ENCODE measurements around the gene CYP4B1. TPM values are rescaled to one million over a fixed set of nuclear protein-coding genes. Genes with fewer than 3 reads are reported as not detected.
"Not testable (repeated sequence)": the region's sequence is repeated elsewhere in the genome, so short reads cannot be mapped to it uniquely, and the experiment has no call there.

CYP4B1 gene
- total RNA-seq (10 to 100 TPM in 4 of 9 donors, 1 to 10 TPM in 3, under 1 TPM in 2; 0.22 to 15.1 (median 7.2) TPM), polyA plus RNA-seq (10 to 100 TPM in 1 of 3 donors, 1 to 10 TPM in 2; 3.4 to 12.7 (median 3.6) TPM)
- long read RNA-seq, donor 1, partial matches to known transcripts: 0 of 1 reads
- long read RNA-seq, donor 1, other reads (novel, unspliced or antisense): 0 of 1 reads
- long read RNA-seq, donor 2: 0 reads
- long read RNA-seq, donor 3: 0 reads
- long read RNA-seq, donor 4, partial matches to known transcripts: 0 of 3 reads
- long read RNA-seq, donor 4, other reads (novel, unspliced or antisense): 2 of 3 reads
- long read RNA-seq, donor 5: 0 reads
- long read RNA-seq, donor 6, partial matches to known transcripts: 0 of 3 reads
- long read RNA-seq, donor 6, other reads (novel, unspliced or antisense): 1 of 3 reads
- long read RNA-seq, donor 7: 0 reads
- long read RNA-seq, donor 8: 0 reads
- long read RNA-seq, donor 9: 0 reads
- long read RNA-seq, donor 10: 0 reads

GRCh38 chr1:46798810-46799209, at the start of gene CYP4B1:
TSS of gene CYP4B1 (plus strand) at chr1:46799046. CDS start at chr1:46799082, 36 bp downstream.
- Histone ChIP-seq H3K4me1 (replicated peaks in 1 of 2) (no peaks in the 10 kb centered on the region), H3K27me3 (no peaks in the 10 kb centered on the region), H3K9me3 (replicated peaks in 1 of 3) (no peaks in the 10 kb centered on the region), H3K27ac (peak within 1 kb of the TSS in 1 of 5 donors; percentile 69), H3K4me3 (peak within 1 kb of the TSS in 1 of 4 donors; percentile 30), H3K36me3 (replicated peaks in 1 of 2) (no peaks in the 10 kb centered on the region)
- WGBS, 4 donors: 41 to 59% (median 52%) methylated on average over 4 of the region's 4 CpGs
- peak in 1 of 2 donors; percentile 17 for TF ChIP-seq POLR2A (IDR thresholded peaks at IDR 0.05)
- TF ChIP-seq, protein P1, sequence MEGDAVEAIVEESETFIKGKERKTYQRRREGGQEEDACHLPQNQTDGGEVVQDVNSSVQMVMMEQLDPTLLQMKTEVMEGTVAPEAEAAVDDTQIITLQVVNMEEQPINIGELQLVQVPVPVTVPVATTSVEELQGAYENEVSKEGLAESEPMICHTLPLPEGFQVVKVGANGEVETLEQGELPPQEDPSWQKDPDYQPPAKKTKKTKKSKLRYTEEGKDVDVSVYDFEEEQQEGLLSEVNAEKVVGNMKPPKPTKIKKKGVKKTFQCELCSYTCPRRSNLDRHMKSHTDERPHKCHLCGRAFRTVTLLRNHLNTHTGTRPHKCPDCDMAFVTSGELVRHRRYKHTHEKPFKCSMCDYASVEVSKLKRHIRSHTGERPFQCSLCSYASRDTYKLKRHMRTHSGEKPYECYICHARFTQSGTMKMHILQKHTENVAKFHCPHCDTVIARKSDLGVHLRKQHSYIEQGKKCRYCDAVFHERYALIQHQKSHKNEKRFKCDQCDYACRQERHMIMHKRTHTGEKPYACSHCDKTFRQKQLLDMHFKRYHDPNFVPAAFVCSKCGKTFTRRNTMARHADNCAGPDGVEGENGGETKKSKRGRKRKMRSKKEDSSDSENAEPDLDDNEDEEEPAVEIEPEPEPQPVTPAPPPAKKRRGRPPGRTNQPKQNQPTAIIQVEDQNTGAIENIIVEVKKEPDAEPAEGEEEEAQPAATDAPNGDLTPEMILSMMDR (IDR thresholded peaks at IDR 0.05): no peak
- intact Hi-C loops (cut with DNase I): no loop called here
- DNase-seq: peak; percentile 31 to 74 (median 67)

DNA sequence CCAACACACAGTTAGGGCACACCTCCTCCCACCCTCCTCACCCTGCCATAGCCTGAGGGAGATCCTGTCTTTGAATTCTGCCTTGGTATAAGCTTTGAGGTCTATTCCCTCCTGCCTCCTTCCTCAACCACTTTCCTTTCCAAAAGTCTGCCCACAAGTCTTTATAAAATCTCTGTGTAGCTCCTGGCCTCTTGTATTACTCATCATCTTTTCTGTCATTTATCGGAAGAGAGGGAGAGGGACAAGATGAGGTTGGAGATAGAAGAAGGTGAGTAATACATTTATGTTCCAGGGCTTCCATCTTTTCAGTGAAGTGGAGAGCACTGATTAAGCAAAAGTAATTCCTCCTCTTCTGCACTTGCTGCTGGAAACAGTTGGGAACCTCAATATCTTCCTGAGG, 49.4 kb upstream of the CYP4B1 start:
- WGBS, 4 donors: 35 to 55% (median 49%) methylated on average over 1 of the region's 1 CpG
- TF ChIP-seq, protein P1 (IDR thresholded peaks at IDR 0.05): no peak
- TF ChIP-seq POLR2A (IDR thresholded peaks at IDR 0.05): no peak
- Histone ChIP-seq H3K27ac (no peak overlapping the region), H3K27me3 (no peaks in the 10 kb centered on the region), H3K4me3 (no peak overlapping the region), H3K9me3 (replicated peaks in 1 of 3) (no peaks in the 10 kb centered on the region), H3K36me3 (replicated peaks in 1 of 2) (no peaks in the 10 kb centered on the region), H3K4me1 (replicated peaks in 1 of 2) (peaks cover 0 to 5% of the 10 kb centered on the region in 2 donors)
- intact Hi-C loops (cut with DNase I): loop anchor here in 1 of 2 donors (5.0 kb wide), 1 partner anchor 243 kb away; no protein-coding TSS in a partner anchor
- no peak for DNase-seq

- DNase-seq: no peak
- no peak overlapping the region for H3K4me3 ChIP-seq
- no peaks in the 10 kb centered on the region for H3K27me3 ChIP-seq
- H3K27ac ChIP-seq: no peak overlapping the region
- no peak for TF ChIP-seq POLR2A (IDR thresholded peaks at IDR 0.05)
- TF ChIP-seq, protein P1 (IDR thresholded peaks at IDR 0.05): no peak
- H3K36me3 ChIP-seq (replicated peaks in 1 of 2): no peaks in the 10 kb centered on the region
- WGBS, 4 donors: 39 to 47% (median 44%) methylated on average over 7 of the region's 7 CpGs
- no peaks in the 10 kb centered on the region for H3K9me3 ChIP-seq (replicated peaks in 1 of 3)
- H3K4me1 ChIP-seq (replicated peaks in 1 of 2): peaks cover 0 to 5% of the 10 kb centered on the region in 2 donors
- intact Hi-C loops (cut with DNase I): loop anchor here in 1 of 2 donors (5.0 kb wide), 1 partner anchor 242 kb away; no protein-coding TSS in a partner anchor
Measured at GRCh38 chr1:46749921-46750404, 48.9 kb upstream of the CYP4B1 start.

- TF ChIP-seq POLR2A (IDR thresholded peaks at IDR 0.05): no peak
- TF ChIP-seq, protein P1 (IDR thresholded peaks at IDR 0.05): no peak
- Histone ChIP-seq H3K4me3 (no peak overlapping the region), H3K36me3 (replicated peaks in 1 of 2) (no peaks in the 10 kb centered on the region), H3K9me3 (replicated peaks in 1 of 3) (no peaks in the 10 kb centered on the region), H3K4me1 (replicated peaks in 1 of 2) (peaks cover 0 to 5% of the 10 kb centered on the region in 2 donors), H3K27me3 (no peaks in the 10 kb centered on the region), H3K27ac (no peak overlapping the region)
- intact Hi-C loops (cut with DNase I): no loop called here
- 31 to 67% (median 58%) methylated on average over 1 of the region's 1 CpG for WGBS, 4 donors
- DNase-seq: no peak
Measured at GRCh38 chr1:46753985-46754384, 44.9 kb upstream of the CYP4B1 start.

DNA sequence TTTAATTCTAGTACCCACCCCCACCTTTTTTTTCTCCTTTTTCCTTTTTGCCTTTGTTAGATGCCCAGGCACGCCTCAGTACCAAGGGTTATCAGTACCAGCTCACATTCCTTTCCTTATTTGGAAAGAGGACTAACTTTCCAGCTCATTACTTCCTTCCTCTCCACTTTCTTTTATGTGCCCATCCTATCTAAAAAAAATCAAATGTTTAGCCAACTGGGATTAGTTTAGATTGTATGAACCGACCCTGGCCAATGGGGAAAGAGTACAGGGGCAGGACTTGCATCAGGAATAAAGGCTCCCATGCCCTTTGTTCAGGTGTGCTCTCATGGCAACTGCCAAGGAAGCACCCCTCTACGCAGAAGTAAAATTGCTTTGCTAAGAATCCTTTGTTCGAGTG, 44.1 kb upstream of the CYP4B1 start:
- H3K4me3 ChIP-seq; H3K27me3 ChIP-seq; H3K9me3 ChIP-seq (replicated peaks in 1 of 3); DNase-seq; H3K36me3 ChIP-seq (replicated peaks in 1 of 2); intact Hi-C loops (cut with DNase I); H3K4me1 ChIP-seq (replicated peaks in 1 of 2); H3K27ac ChIP-seq: not testable (repeated sequence)
- WGBS, 4 donors: 63 to 81% (median 72%) methylated on average over 4 of the region's 4 CpGs
